Globus pallidus (tissue), 1 donor: ENCODE measurements around the gene SERPINB8.

Experiments used
- DNase-seq: peaks from one replicate; pipeline ENCODE4 v3.0.0-alpha.2; 2015; ENCODE audit warnings: low spot score

Gene SERPINB8

GRCh38 chr18:64017870-64018269 lies 48.0 kb downstream of the SERPINB8 start:
- DNase-seq, result peak; percentile 9

GRCh38 chr18:64019922-64020756 lies 50.3 kb downstream of the SERPINB8 start:
- no peak for DNase-seq

- DNase-seq, result no peak
Observed at GRCh38 chr18:64026350-64026749, 56.5 kb downstream of the SERPINB8 start.

- DNase-seq, result no peak
Observed at GRCh38 chr18:64027931-64028695, 58.2 kb downstream of the SERPINB8 start.

GRCh38 chr18:64029096-64029495 lies 59.2 kb downstream of the SERPINB8 start:
- no peak for DNase-seq

- DNase-seq, result no peak
Observed at GRCh38 chr18:64031411-64031810, 61.5 kb downstream of the SERPINB8 start.

- no peak for DNase-seq
Observed at GRCh38 chr18:64032312-64032711, 62.4 kb downstream of the SERPINB8 start.

GRCh38 chr18:64037812-64038414 lies 68.0 kb downstream of the SERPINB8 start:
- peak; percentile 30 for DNase-seq
